SU-DHL-6 (cell line): ENCODE results near the gene JMJD4.

Experiments
- CTCF ChIP-seq: fragments of 200-600 bp; sonication (generic); IDR thresholded peaks from one replicate; pipeline ENCODE4 v1.5.1; 2017; ENCODE audit warnings: antibody characterized with exemption, mild to moderate bottlenecking, low read length, moderate library complexity; ENCODE audit not compliant: insufficient read depth, poor library complexity, severe bottlenecking
- EZH2phosphoT487 ChIP-seq: fragments of 200-600 bp; sonication (generic), shearing (Covaris generic); conservative IDR thresholded peaks from 2 replicates; pipeline ENCODE4 v1.6.1; 2018; ENCODE audit warnings: mild to moderate bottlenecking, antibody characterized with exemption, low read length, moderate library complexity, mixed read lengths

- TF ChIP-seq CTCF: no peak
- no peak for TF ChIP-seq EZH2phosphoT487
Measured at GRCh38 chr1:227740401-227740960, 5.4 kb upstream of the JMJD4 start.
